SK-N-SH (cell line): Measurements from ENCODE around the gene ARHGAP15. TPM values are rescaled to one million over a fixed set of nuclear protein-coding genes. Genes with fewer than 3 reads are reported as not detected.

Experiments used
- CTCF ChIA-PET: fragments of 300-600, 350-600 bp; formaldehyde crosslinking; extraction: SDS; loops from one replicate; lab custom pipeline; 2021; lab: Yijun Ruan, JAX
- POLR2A ChIA-PET: fragments of 350-600 bp; sonication (Branson Sonifier 250); formaldehyde crosslinking; extraction: SDS; loops from one replicate; lab custom pipeline; 2020; ENCODE audit warnings: antibody characterized with exemption, inconsistent platforms; lab: Yijun Ruan, JAX
- DNase-seq: peaks from one replicate; pipeline ENCODE4 v3.0.0; 2012
- H2AFZ ChIP-seq: fragments of 200-600 bp; sonication (generic); 2 replicates; pipeline ENCODE4 v1.8.1; 2016; ENCODE audit warnings: antibody characterized with exemption, mild to moderate bottlenecking, low read depth
- H3F3A ChIP-seq: fragments of 200-600 bp; sonication (generic); replicated peaks from 2 replicates; pipeline ENCODE3; 2016; ENCODE audit warnings: antibody characterized with exemption, mild to moderate bottlenecking; ENCODE audit not compliant: insufficient read depth
- H3K27ac ChIP-seq, 2 experiments: fragments of 200-500 bp in 1 of 2; fragments of 200-600 bp in 1 of 2; sonication (Bioruptor generic) in 1 of 2; sonication (generic), shearing (Covaris generic) in 1 of 2; 2 replicates each; pipeline versions ENCODE4 v1.5.1 to v1.6.1; 2014 to 2016; ENCODE audit warnings: low read depth in 2 of 2, inconsistent platforms in 1 of 2, low read length in 1 of 2, mild to moderate bottlenecking in 1 of 2, mixed read lengths in 1 of 2
- H3K27me3 ChIP-seq: fragments of 200-600 bp; sonication (generic), shearing (Covaris generic); 2 replicates; pipeline ENCODE4 v1.6.1; 2016; ENCODE audit warnings: mixed run types; ENCODE audit not compliant: insufficient read depth
- H3K36me3 ChIP-seq, 2 experiments: fragments of 200-500 bp in 1 of 2; fragments of 200-600 bp in 1 of 2; sonication (Bioruptor generic) in 1 of 2; sonication (generic) in 1 of 2; replicated peaks in 1 of 2; 2 replicates each; pipeline versions ENCODE3 to v1.5.1; 2014 to 2016; ENCODE audit warnings: low read length in 1 of 2, mild to moderate bottlenecking in 1 of 2; ENCODE audit not compliant: insufficient read depth in 2 of 2, control insufficient read depth in 1 of 2
- H3K4me1 ChIP-seq, 2 experiments: fragments of 200-500 bp in 1 of 2; fragments of 200-600 bp in 1 of 2; sonication (Bioruptor generic) in 1 of 2; sonication (generic), shearing (Covaris generic) in 1 of 2; 2 replicates each; pipeline versions ENCODE4 v1.5.1 to v1.6.1; 2014 to 2016; ENCODE audit warnings: low read depth in 1 of 2, low read length in 1 of 2, mixed run types in 1 of 2; ENCODE audit not compliant: insufficient read depth in 2 of 2, control insufficient read depth in 1 of 2
- H3K4me2 ChIP-seq: fragments of 200-600 bp; sonication (generic), shearing (Covaris generic); 2 replicates; pipeline ENCODE4 v1.6.1; 2017; ENCODE audit warnings: mixed run types
- H3K4me3 ChIP-seq, 2 experiments: fragments of 200-500 bp in 1 of 2; fragments of 200-600 bp in 1 of 2; sonication (Bioruptor generic) in 1 of 2; sonication (generic), shearing (Covaris generic) in 1 of 2; 2 replicates each; pipeline versions ENCODE4 v1.5.1 to v1.8.1; 2014 to 2016; ENCODE audit warnings: low read depth in 2 of 2, inconsistent platforms in 1 of 2, low read length in 1 of 2, mild to moderate bottlenecking in 1 of 2, mixed read lengths in 1 of 2, moderate library complexity in 1 of 2
- H3K79me2 ChIP-seq: fragments of 200-600 bp; sonication (generic); 2 replicates; pipeline ENCODE4 v1.8.1; 2017; ENCODE audit warnings: mild to moderate bottlenecking; ENCODE audit not compliant: insufficient read depth
- H3K9ac ChIP-seq: fragments of 200-600 bp; sonication (generic); 2 replicates; pipeline ENCODE4 v1.6.1; 2017; ENCODE audit warnings: mixed run types
- H3K9me2 ChIP-seq: fragments of 200-600 bp; sonication (generic); 2 replicates; pipeline ENCODE4 v1.6.1; 2017; ENCODE audit warnings: mixed run types
- H3K9me3 ChIP-seq: fragments of 200-600 bp; sonication (generic); 2 replicates; pipeline ENCODE4 v1.6.1; 2017; ENCODE audit warnings: mixed run types, mild to moderate bottlenecking, moderate library complexity
- H4K20me1 ChIP-seq: fragments of 200-600 bp; sonication (generic); 2 replicates; pipeline ENCODE4 v1.6.1; 2017; ENCODE audit warnings: mild to moderate bottlenecking, mixed run types; ENCODE audit not compliant: insufficient read depth
- CHD2 ChIP-seq: fragments of 150-350 bp; IDR thresholded peaks from 2 replicates; pipeline ENCODE4 v1.6.1; 2018; ENCODE audit warnings: low read length; ENCODE audit not compliant: partially characterized antibody
- FOSL2 ChIP-seq: IDR thresholded peaks from 2 replicates; pipeline ENCODE4 v1.4.0; 2012; ENCODE audit warnings: low read depth, mild to moderate bottlenecking, moderate library complexity, borderline replicate concordance
- FOXJ3 ChIP-seq: sonication (generic); formaldehyde crosslinking; IDR thresholded peaks from 2 replicates; pipeline ENCODE4 v1.5.1; 2020; ENCODE audit warnings: mild to moderate bottlenecking, missing genetic modification reagents
- FOXM1 ChIP-seq: IDR thresholded peaks from 2 replicates; pipeline ENCODE4 v1.4.0; 2012; ENCODE audit warnings: low read depth, mild to moderate bottlenecking
- JUND ChIP-seq: IDR thresholded peaks from 2 replicates; pipeline ENCODE4 v1.4.0; 2012
- MXI1 ChIP-seq: IDR thresholded peaks from 2 replicates; pipeline ENCODE4 v1.6.1; 2012; ENCODE audit warnings: mild to moderate bottlenecking, low read depth, low read length, improper control_type of control experiment
- NFIC ChIP-seq: IDR thresholded peaks from 2 replicates; pipeline ENCODE4 v1.4.0; 2012; ENCODE audit warnings: borderline replicate concordance
- POLR2AphosphoS5 ChIP-seq: IDR thresholded peaks from 2 replicates; pipeline ENCODE4 v1.6.1; 2012; ENCODE audit warnings: low read depth, low read length
- RXRA ChIP-seq: IDR thresholded peaks from 2 replicates; pipeline ENCODE4 v1.4.0; 2012; ENCODE audit warnings: low read depth, mild to moderate bottlenecking, borderline replicate concordance
- TEAD4 ChIP-seq: IDR thresholded peaks from 2 replicates; pipeline ENCODE4 v1.4.0; 2012; ENCODE audit warnings: mild to moderate bottlenecking, borderline replicate concordance; ENCODE audit not compliant: insufficient read depth
- ZBTB33 ChIP-seq: IDR thresholded peaks from 2 replicates; pipeline ENCODE4 v1.4.0; 2012; ENCODE audit warnings: low read depth, borderline replicate concordance
- WGBS: methylation state at CpG from one replicate; pipeline ENCODE4 v1.1.6; 2017; ENCODE audit warnings: low lambda C conversion rate; 5-methylcytosine and 5-hydroxymethylcytosine counted together
- polyA plus RNA-seq, 3 experiments: library from polyadenylated mRNA; depleted of rRNA; stranded (reverse); fragments of >200 nt; gene quantifications; 2 replicates each; pipeline ENCODE4 v1.2.3, GENCODE V29; 2012
- TF ChIP-seq, protein P1 (sequence below): IDR thresholded peaks from 2 replicates; pipeline ENCODE4 v1.4.0; 2012; ENCODE audit warnings: low read depth, borderline replicate concordance
- TF ChIP-seq, protein P2 (sequence below): fragments of 150-350 bp; IDR thresholded peaks from 2 replicates; pipeline ENCODE4 v1.6.1; 2016; ENCODE audit warnings: mild to moderate bottlenecking, low read depth, low read length
- TF ChIP-seq, protein P3 (sequence below): IDR thresholded peaks from 2 replicates; pipeline ENCODE4; 2012
- TF ChIP-seq, protein P4 (sequence below): fragments of 150-350 bp; IDR thresholded peaks from 2 replicates; pipeline ENCODE4 v1.6.1; 2017; ENCODE audit warnings: antibody characterized with exemption, low read length, low read depth, borderline replicate concordance

The ARHGAP15 gene
- polyA plus RNA-seq, 1 of the 3 experiments (the other 2 are of a cell fraction): not detected

DNA sequence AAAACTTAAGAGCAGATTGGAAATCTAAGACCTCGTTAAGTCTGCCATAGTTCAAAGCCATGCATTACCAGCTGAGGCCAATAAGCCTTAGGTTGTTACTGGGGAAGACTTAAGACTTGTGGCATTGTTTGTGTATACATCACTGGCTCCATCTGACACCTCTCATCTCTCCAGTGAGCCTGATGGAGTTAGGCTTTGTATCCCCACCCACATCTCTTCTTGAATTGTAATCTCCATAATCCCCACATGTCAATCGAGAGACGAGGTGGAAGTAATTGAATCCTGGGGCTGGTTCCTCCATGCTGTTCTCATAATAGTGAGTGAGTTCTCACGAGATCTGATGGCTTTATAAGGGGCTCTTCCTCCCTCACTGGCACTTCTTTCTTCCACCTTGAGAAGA, 404.6 kb downstream of the ARHGAP15 start:
- WGBS: 73% methylated on average over 4 of the region's 4 CpGs
- ChIA-PET CTCF (no interaction called here), POLR2A (no interaction called here)
- no peak overlapping the region for H3K4me3 ChIP-seq
- no peak overlapping the region for H3K4me2 ChIP-seq
- TF ChIP-seq, protein P1, sequence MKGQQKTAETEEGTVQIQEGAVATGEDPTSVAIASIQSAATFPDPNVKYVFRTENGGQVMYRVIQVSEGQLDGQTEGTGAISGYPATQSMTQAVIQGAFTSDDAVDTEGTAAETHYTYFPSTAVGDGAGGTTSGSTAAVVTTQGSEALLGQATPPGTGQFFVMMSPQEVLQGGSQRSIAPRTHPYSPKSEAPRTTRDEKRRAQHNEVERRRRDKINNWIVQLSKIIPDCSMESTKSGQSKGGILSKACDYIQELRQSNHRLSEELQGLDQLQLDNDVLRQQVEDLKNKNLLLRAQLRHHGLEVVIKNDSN: no peak
- TF ChIP-seq MXI1 (no peak), FOSL2 (no peak), NFIC (no peak), CHD2 (no peak), FOXM1 (no peak), TEAD4 (no peak), RXRA (no peak), ZBTB33 (no peak), POLR2AphosphoS5 (no peak), JUND (no peak), FOXJ3 (no peak)
- TF ChIP-seq, protein P2, sequence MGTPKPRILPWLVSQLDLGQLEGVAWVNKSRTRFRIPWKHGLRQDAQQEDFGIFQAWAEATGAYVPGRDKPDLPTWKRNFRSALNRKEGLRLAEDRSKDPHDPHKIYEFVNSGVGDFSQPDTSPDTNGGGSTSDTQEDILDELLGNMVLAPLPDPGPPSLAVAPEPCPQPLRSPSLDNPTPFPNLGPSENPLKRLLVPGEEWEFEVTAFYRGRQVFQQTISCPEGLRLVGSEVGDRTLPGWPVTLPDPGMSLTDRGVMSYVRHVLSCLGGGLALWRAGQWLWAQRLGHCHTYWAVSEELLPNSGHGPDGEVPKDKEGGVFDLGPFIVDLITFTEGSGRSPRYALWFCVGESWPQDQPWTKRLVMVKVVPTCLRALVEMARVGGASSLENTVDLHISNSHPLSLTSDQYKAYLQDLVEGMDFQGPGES: no peak
- TF ChIP-seq, protein P3, sequence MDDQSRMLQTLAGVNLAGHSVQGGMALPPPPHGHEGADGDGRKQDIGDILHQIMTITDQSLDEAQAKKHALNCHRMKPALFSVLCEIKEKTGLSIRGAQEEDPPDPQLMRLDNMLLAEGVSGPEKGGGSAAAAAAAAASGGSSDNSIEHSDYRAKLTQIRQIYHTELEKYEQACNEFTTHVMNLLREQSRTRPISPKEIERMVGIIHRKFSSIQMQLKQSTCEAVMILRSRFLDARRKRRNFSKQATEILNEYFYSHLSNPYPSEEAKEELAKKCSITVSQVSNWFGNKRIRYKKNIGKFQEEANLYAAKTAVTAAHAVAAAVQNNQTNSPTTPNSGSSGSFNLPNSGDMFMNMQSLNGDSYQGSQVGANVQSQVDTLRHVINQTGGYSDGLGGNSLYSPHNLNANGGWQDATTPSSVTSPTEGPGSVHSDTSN: no peak
- TF ChIP-seq, protein P4, sequence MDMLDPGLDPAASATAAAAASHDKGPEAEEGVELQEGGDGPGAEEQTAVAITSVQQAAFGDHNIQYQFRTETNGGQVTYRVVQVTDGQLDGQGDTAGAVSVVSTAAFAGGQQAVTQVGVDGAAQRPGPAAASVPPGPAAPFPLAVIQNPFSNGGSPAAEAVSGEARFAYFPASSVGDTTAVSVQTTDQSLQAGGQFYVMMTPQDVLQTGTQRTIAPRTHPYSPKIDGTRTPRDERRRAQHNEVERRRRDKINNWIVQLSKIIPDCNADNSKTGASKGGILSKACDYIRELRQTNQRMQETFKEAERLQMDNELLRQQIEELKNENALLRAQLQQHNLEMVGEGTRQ: no peak
- H3K9me2 ChIP-seq: no peaks in the 10 kb centered on the region
- H2AFZ ChIP-seq: no peak overlapping the region
- no peaks in the 10 kb centered on the region for H3K36me3 ChIP-seq
- DNase-seq: no peak
- no peaks in the 10 kb centered on the region for H3K27me3 ChIP-seq
- no peaks in the 10 kb centered on the region for H3F3A ChIP-seq
- no peak overlapping the region for H3K27ac ChIP-seq
- H3K9ac ChIP-seq: no peak overlapping the region
- H4K20me1 ChIP-seq: no peaks in the 10 kb centered on the region
- H3K79me2 ChIP-seq: no peaks in the 10 kb centered on the region
- peaks cover 0 to 6% of the 10 kb centered on the region in 2 experiments; a peak in 1 of 4 replicates for H3K4me1 ChIP-seq
- H3K9me3 ChIP-seq: no peaks in the 10 kb centered on the region
